ENCODE data around the gene CCS.

DNA sequence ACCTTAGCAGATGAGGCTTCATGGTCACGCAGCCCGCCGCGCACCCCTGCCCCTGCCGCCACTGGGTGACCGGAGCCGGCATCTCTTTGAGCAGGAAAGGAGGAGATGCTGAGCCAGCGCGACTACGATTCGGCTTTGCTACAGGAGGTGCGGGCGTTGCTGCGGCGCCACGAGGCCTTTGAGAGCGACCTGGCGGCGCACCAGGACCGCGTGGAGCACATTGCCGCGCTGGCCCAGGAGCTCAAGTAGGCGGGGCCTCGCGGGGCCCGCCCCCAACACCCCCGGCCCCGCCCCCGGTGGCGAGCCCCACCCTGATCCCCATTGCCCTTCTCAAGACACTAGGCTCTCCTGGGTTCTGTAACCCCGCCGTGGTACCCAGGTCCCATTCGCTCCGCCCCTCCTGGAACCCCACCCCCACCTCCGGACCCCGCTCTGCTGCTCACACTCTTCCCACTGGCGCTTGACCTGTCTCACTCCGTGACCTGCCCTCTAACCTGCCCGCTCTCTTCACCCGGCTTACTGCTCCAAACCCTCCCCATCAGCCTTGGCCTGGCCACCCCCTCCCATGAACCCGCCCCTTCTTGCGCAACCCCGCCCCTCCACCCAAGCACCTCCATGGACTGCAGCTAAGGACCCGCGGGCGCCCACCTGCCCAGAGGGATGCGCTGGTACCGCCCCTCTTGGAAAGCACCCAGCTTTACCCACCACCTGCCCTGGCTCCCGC lies 33.7 kb upstream of the CCS start:
- TF ChIP-seq, protein P1, sequence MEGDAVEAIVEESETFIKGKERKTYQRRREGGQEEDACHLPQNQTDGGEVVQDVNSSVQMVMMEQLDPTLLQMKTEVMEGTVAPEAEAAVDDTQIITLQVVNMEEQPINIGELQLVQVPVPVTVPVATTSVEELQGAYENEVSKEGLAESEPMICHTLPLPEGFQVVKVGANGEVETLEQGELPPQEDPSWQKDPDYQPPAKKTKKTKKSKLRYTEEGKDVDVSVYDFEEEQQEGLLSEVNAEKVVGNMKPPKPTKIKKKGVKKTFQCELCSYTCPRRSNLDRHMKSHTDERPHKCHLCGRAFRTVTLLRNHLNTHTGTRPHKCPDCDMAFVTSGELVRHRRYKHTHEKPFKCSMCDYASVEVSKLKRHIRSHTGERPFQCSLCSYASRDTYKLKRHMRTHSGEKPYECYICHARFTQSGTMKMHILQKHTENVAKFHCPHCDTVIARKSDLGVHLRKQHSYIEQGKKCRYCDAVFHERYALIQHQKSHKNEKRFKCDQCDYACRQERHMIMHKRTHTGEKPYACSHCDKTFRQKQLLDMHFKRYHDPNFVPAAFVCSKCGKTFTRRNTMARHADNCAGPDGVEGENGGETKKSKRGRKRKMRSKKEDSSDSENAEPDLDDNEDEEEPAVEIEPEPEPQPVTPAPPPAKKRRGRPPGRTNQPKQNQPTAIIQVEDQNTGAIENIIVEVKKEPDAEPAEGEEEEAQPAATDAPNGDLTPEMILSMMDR (conservative IDR thresholded peaks at IDR 0.05; ENCODE audit: low read length) = no peak
- no peak for TF ChIP-seq EZH2phosphoT487 (IDR thresholded peaks at IDR 0.05; ENCODE audit: borderline replicate concordance, low read depth, low read length)
